ENCODE data around the gene OSTM1.

The OSTM1 gene

GRCh38 chr6:108102965-108103364, 28.4 kb upstream of the OSTM1 start:
- DNase-seq (ENCODE audit: low read depth, low spot score) = no peak

DNA sequence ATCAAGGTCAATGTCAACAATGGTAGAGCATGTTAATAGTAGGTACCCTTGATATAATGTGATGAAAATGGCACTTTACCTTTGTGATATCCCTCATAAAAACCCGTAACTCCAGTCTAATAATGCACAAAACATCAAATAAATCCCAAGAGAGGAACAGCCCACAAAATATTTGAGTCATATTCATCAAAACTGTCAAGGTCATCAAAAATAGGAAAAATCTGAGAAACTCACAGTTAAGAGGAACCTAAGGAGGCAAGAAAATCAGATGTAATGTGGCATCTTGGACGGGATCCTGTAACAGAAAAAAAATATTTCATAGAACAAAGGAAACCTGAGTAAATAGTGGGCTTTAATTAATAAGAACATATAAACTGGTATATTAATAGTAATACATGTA, 25.5 kb upstream of the OSTM1 start:
- DNase-seq (ENCODE audit: low read depth, low spot score) = no peak

DNA sequence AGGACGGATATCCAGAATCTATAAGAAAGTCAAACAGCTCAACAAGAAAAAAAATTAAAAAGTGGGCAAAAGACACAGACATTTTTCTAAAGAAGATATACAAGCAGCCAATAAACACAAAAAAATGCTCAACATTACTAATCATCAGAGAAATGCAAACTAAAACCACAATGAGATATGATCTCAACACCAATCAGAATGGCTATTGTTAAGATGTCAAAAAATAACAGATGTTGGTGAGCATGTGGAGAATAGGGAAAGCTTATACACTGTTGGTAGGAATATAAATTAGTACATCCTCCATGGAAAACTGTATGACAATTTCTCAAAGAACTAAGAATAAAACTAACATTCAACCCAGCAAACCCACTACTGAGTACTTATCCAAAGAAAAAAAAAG, 23.3 kb upstream of the OSTM1 start:
- DNase-seq (ENCODE audit: low read depth, low spot score) = no peak

DNA sequence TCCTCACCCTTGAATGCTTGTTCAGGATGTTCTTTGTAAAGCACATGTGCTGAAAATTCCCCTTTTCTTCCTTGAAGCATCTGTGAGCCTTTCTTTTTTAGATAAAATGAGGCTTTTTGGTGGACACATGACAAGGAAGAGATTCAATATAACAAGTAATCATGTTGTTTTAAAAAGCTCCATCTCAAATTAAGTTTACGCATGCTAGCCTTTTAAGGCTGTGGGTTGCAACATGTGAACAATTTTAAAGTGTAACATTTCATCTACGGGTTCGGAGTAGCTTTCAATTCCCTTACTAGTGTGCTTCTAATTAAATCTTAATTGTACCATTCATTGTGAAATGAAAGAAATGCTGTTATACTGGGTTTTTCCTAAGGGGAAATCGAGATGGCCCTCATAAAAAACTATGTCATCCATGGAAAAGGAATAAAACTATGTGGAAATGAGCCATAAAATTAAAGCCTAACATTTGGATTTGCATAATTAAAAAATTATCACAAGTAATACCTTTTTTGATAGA, 19.3 kb upstream of the OSTM1 start:
- no peak for DNase-seq (ENCODE audit: low read depth, low spot score)

- DNase-seq (ENCODE audit: low read depth, low spot score) = no peak
Measured at GRCh38 chr6:108091288-108091687, 16.7 kb upstream of the OSTM1 start.

DNA sequence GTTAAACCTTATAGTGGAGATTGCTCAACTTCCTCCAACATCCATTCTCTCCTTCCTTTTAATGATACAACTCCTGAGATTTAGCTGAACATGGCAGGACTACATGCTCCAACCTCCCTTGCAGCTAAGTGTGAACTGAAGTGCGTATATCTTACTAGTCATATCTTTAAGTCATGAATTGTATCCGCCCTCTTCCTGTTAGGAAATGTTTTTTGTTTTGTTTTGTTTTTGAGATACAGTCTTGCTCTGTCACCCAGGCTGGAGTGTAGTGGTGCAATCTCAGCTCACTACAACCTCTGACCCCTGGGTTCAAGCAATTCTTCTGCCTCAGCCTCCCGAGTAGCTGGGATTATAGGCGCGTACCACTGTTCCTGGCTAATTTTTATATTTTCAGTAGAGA, 8.8 kb upstream of the OSTM1 start:
- no peak for DNase-seq (ENCODE audit: low read depth, low spot score)

DNA sequence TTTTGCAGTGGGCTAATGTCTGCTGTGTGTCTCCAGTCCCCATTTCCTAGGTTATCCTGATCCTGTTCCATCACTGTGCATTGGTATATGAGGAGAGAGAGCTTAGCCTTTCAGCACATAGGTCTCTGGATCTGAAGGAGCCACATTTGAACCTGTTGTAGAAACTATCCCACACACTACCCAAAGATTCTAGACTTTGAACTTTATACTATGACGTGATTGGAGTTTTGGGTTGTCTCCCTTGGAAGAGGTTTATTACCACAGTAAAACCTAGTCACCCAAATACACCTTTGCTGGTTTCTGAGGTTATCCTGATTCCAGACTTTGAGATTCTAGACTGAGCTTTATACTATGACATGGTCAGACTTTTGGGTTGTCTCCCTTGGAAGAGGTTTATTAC, 8.0 kb upstream of the OSTM1 start:
- DNase-seq (ENCODE audit: low read depth, low spot score) = no peak

DNA sequence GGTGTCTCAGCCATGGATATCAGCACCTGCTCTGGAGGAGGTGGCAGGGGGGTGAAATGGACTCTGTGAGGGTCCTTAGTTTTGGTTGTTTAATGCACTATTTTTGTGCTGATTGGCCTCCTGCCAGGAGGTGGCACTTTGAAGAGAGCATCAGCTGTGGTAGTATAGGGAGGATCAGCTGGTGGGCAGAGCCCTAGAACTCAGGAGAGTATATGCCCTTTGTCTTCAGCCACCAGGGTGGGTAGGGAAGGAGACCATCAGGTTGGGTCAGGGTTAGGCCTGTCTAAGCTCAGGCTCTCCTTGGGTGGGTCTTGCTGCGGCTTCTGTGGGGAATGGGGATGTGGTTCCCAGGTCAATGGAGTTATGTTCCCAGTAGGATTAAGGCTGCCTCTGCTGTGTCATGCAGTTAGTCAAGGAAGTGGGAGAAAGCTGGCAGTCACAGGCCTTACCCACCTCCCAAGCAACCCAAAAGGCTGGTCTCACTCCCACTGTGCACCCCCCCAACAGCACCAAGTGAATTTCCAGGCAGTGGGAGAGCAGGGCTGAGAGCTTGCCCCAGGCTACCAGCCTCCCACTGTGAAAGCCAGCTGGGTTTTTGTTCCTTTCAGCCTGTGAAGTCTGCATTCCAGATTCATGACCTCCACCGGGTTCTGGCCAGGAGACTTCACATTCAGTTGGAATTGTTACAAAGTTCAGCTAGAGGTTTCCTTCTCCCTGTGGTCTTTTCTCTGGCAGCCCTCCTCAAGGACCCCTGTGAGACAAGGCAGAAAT, 5.7 kb upstream of the OSTM1 start:
- peak; percentile 93 for DNase-seq (ENCODE audit: low read depth, low spot score)

GRCh38 chr6:108078191-108078590, 3.6 kb upstream of the OSTM1 start:
- DNase-seq (ENCODE audit: low read depth, low spot score) = no peak

DNA sequence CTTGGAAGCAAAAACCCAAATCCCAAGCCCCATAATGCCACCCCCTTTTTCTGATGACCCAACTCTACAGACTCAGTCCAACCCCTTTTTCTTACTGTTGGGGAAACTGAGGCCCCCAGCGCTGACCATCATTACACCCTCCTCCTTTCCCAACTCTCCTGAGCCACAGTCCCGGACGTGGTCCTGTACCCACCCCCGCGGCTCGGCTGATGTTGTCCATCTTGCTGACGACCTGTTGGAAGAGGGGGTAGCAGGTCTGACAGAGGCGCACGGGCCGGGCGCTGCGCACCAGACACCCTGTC, 533 bp downstream of the OSTM1 start:
- no peak for DNase-seq (ENCODE audit: low read depth, low spot score)

DNA sequence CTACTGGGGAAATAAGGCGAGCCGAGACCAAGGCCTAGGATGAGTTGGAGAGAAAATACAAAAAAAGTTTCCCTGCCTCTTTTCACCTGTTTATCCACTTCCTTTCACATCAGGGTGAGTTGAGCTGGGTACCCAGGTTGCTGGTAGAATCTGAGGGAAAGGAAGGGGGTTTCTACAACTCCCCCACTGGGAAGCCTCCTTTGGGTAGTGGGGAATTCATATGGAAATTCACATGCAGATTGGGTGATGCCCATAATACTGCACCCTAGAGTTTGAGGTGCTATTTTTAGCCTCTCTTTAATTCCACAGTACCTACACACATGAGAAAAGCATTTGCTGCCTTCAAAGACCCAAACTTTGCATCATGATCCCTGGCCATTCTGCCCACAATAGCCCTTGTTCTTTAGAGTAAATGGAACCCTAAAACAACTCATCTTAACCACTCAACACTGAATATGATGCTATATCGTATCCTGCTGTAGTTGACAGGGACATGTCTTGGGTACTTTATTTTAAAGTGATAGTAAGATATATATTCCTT, 2.7 kb downstream of the OSTM1 start:
- DNase-seq (ENCODE audit: low read depth, low spot score) = no peak

- no peak for DNase-seq (ENCODE audit: low read depth, low spot score)
Measured at GRCh38 chr6:108068618-108069017, 5.9 kb downstream of the OSTM1 start.

- no peak for DNase-seq (ENCODE audit: low read depth, low spot score)
Measured at GRCh38 chr6:108068182-108068581, 6.4 kb downstream of the OSTM1 start.

- no peak for DNase-seq (ENCODE audit: low read depth, low spot score)
Measured at GRCh38 chr6:108052706-108053105, 21.8 kb downstream of the OSTM1 start.

DNA sequence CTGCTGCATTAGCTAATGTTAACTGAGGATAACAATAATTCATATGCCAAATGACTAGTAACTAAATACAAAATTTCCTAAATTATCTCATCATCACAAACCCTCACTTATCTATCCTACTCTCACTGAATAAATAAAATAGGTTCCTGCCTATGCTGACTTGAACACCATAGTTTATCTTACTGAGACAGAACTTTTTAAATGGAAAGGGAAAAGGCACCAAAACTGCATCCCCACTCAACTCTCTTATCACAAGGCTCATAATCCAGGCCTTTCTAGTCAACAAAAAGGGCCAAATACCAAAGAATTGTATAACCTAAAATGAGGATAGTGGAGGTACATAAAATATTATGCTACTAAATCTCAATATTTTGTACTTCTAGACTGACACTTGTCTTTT, 23.1 kb downstream of the OSTM1 start:
- no peak for DNase-seq (ENCODE audit: low read depth, low spot score)

DNA sequence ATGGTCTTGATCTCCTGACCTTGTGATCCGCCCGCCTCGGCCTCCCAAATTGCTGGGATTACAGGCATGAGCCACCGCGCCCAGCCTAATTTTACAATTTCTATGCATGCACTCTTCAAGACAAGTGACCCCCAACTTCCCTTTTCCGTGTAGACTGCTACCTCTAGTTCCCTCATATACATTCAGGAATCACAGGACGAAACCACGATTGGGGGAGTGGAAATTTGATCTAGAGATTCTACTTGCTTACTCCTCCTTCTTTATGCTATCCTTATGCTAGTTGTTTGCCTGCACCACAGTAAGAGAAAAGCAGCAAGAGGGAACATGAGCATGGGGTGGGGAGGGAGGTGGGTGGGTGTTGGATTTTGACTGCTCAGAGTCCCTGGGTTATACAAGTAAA, 34.9 kb downstream of the OSTM1 start:
- DNase-seq (ENCODE audit: low read depth, low spot score) = no peak

DNA sequence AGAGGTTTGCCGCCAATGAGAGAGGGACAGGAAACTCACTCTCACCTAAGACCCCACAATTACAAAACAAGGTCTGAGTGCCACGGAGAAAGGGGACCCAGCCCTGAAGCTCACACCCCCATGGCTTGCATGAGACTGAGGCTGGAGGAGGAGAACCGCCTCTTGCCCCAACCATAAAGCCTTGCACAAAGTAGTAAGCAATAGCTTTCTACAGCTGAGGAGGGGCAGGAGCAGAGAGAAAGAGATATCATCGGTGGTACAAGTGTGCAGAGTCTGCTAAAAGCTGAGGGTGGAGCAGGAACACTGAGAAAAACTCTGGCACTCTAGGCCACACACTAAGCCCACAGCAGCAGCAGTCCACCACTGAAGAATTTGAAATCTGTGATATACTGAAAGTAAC, 37.7 kb downstream of the OSTM1 start:
- DNase-seq (ENCODE audit: low read depth, low spot score) = no peak

DNA sequence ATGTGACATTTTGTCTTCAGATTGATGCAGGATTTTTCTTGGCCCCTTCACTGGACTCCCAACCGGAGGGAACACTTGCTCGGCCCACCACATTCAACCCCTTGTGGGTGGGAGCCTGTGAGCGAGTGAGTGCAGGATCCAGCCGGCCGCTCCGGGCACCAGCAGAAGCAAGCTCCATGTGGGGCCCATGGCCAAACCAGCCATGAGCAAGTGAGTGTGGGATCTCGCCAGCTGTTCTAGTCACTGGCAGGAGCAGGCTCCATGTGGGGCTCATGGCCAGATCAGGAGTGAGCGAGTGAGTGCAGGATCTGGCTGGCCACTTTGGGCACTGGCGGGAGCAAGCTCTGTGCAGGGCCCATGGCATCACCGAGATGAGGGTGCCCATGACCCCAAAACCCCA, 42.6 kb downstream of the OSTM1 start:
- no peak for DNase-seq (ENCODE audit: low read depth, low spot score)

GRCh38 chr6:108030211-108030610, 44.3 kb downstream of the OSTM1 start:
- no peak for DNase-seq (ENCODE audit: low read depth, low spot score)

DNA sequence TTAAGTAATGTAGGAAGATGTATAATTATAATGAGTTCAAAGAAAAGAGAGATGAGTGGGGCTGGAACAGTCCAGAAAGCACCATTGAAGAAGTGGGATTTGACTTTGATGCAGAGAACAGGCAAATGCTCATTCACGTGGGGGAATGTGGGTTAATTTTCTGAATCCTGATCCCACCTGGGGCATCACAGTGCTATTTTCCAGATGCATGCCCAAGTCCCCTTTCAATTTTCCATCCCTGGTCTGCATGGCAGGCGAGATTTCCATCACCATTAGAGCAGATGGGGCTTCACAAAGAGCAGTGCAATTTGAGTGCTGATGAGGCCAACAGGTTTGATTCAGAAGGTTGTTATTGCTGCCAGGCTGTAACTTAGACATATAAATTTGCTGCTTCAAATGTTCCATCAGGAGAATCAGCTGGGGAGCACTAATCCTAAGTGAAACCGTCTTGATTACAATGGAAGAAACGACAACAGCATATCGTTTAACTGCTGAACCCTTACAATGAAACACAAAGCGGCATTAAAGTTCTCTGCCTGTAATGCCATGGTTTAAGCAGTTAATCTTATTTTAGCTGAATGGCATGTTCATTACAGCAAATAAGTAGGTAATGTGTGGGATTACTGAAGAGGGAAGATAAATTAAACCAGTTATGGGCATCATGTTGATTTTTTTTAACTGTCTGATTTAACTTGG, 45.2 kb downstream of the OSTM1 start:
- no peak for DNase-seq (ENCODE audit: low read depth, low spot score)

DNA sequence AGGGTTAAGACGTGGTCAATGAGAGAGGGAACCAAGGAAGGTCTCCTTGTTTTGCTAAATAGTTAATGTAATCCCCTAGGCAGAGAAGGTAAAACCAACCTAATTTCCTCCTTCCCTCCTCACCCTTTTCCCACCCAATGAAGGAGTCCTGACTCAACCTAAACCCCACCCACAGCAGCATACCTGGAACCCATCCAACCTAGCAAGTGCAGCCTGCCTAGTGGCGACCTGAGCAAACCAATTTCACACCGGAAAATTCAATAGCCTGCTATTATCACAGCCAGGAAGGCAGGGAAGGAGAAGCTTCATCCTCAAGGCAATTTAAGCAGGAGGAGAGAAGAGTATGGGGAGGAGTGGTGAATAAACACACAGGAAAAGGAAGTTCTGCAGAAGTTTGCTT, 46.9 kb downstream of the OSTM1 start:
- peak; percentile 12 for DNase-seq (ENCODE audit: low read depth, low spot score)

- no peak for DNase-seq (ENCODE audit: low read depth, low spot score)
Measured at GRCh38 chr6:108027056-108027455, 47.5 kb downstream of the OSTM1 start.

- no peak for DNase-seq (ENCODE audit: low read depth, low spot score)
Measured at GRCh38 chr6:108024427-108025073, 50.0 kb downstream of the OSTM1 start.

Data from ELF-1 (cell line).